Endothelial cell of umbilical vein (primary cell): ENCODE results near the gene KCNH1.

Experiments used
- CTCF ChIP-seq, 2 donors: IDR thresholded peaks; 1 replicate in 1 of 2; 2 replicates in 1 of 2; pipeline ENCODE4 v1.5.1; 2011; ENCODE audit warnings: low read length in 2 of 2, mild to moderate bottlenecking in 2 of 2, moderate library complexity in 2 of 2, control low read depth in 1 of 2, inconsistent platforms in 1 of 2, low read depth in 1 of 2; ENCODE audit not compliant: insufficient read depth in 1 of 2; ENCODE audit errors: extremely low read depth in 1 of 2
- EZH2 ChIP-seq: IDR thresholded peaks from 2 replicates; pipeline ENCODE4 v1.6.1; 2012; ENCODE audit warnings: borderline replicate concordance, low read depth, mild to moderate bottlenecking, moderate library complexity, low read length, inconsistent platforms; ENCODE audit not compliant: severe bottlenecking
- JUN ChIP-seq: IDR thresholded peaks from 2 replicates; pipeline ENCODE4 v1.6.1; 2011; ENCODE audit warnings: borderline replicate concordance, low read depth; ENCODE audit not compliant: insufficient read length, insufficient read depth
- MAX ChIP-seq: IDR thresholded peaks from 2 replicates; pipeline ENCODE4 v1.6.1; 2011; ENCODE audit not compliant: insufficient read depth, insufficient read length
- MYC ChIP-seq: IDR thresholded peaks from one replicate; pipeline ENCODE4 v1.6.1; 2011; ENCODE audit warnings: mild to moderate bottlenecking, low read depth, low read length
- POLR2A ChIP-seq: IDR thresholded peaks from 2 replicates; pipeline ENCODE4 v1.6.1; 2012; ENCODE audit warnings: low read depth, mild to moderate bottlenecking, control low read depth, low read length
- POLR2AphosphoS5 ChIP-seq: IDR thresholded peaks from 2 replicates; pipeline ENCODE4 v1.6.1; 2012; ENCODE audit warnings: low read depth, mild to moderate bottlenecking, control low read depth, low read length, moderate library complexity; ENCODE audit not compliant: insufficient read depth

- no peak for TF ChIP-seq CTCF (IDR thresholded peaks at IDR 0.05; ENCODE audit: extremely low read depth in 1 of 2, insufficient read depth in 1 of 2, low read depth in 1 of 2, low read length in 2 of 2)
- no peak for TF ChIP-seq POLR2AphosphoS5
- TF ChIP-seq JUN, result no peak
- TF ChIP-seq POLR2A, result no peak
- TF ChIP-seq MYC, result no peak
- TF ChIP-seq EZH2, result no peak
- no peak for TF ChIP-seq MAX
These were observed 447.1 kb downstream of the KCNH1 start for GRCh38 chr1:210686841-210687240.
